ENCODE measurements around the gene DRAM2. TPM values are rescaled to one million over a fixed set of nuclear protein-coding genes. Genes with fewer than 3 reads are reported as not detected.

The DRAM2 gene
- 66.3 and 71.9 TPM in 2 replicates for total RNA-seq (2012; rRNA removed)
- 25.2 and 31.4 TPM in 2 replicates for polyA plus RNA-seq (2012; rRNA removed)
- 7.7 and 15.0 TPM in 2 replicates for polyA plus RNA-seq (2012; cell fraction: cytosol; rRNA removed)
- 3.3 and 30.7 TPM in 2 replicates for polyA plus RNA-seq (2012; cell fraction: nucleus; rRNA removed; ENCODE audit: low replicate concordance)
- percentile 80 among the genes with signal in this experiment for Bru-seq, nascent RNA
- percentile 79 among the genes with signal in this experiment for BruChase-seq, experiment 1, labeled RNA remaining after a 6-hour chase
- percentile 86 among the genes with signal in this experiment for BruChase-seq, experiment 2, labeled RNA remaining after a 2-hour chase
- long read RNA-seq, partial matches to known transcripts: 2 of 30 reads
- long read RNA-seq, other reads (novel, unspliced or antisense): 28 of 30 reads

DNA sequence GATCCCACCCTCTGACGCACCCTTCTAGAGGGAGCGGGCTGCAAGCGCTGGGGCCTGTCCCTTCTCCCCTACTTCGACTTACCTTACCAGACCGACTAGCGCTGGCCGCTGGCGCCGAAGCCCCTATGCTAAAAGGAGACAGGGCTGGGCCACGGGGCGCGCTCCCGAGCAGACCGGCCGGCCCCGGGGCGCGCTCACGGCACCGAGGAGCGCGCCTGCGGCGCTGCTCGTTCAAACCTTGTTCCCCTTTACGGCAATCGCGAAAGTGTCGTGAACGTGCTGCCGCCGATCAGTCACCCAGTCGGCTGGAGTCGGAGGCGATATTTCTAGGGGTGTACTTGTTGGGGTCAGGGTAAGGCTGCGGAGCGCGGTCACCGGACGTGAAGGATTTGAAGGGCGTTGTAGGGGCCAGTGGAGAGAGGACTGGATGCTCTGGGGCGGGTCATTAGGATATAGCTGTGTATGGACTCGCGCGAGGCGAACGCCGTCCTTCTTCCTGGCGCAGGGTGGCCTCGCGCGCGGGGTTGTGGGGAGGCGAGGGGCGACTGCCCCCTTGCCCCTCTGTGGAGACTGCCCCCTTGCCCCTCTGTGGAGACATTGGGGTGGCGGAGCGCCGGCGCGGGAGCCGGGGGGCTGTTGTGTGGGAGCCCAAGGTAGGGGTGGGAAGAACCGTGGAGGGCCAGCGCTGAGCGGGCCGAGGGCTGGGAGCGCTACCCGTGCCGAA is at the start of gene DRAM2, which contains the start of gene CEPT1:
DRAM2 (minus strand) TSS at position 138 of the 724 bp plus-strand sequence. CDS start 8,539 bp downstream, outside the sequence.
CEPT1 (plus strand) TSS at position 268 of the 724 bp plus-strand sequence. CDS start 7,492 bp downstream, outside the sequence.
- 0% methylated on average over 28 of the region's 68 CpGs; no CpG with 5 or more reads in 1 of the 2 experiments for WGBS, 2 experiments (ENCODE audit: extremely low coverage in 2 of 2, insufficient read length in 1 of 2)
- CTCF ChIA-PET: no interaction called here

More for the DNA sequence above, at the start of gene DRAM2, which contains the start of gene CEPT1:
- Histone ChIP-seq H3K9ac (ENCODE audit: low read depth, low read length) (peak within 1 kb of the TSS; percentile 96), H3K23ac (ENCODE audit: low read depth, low read length) (peak within 1 kb of the TSS; percentile 99), H3K9me3 (ENCODE audit: control insufficient read depth, insufficient read depth, low read length) (no peaks in the 10 kb centered on the region), H4K20me1 (ENCODE audit: insufficient read depth, low read length) (0 out of 2 replicates have a peak, but pooled peaks cover 6% of the 10 kb centered on the region), H4K5ac (ENCODE audit: low read depth, low read length) (peak within 1 kb of the TSS; percentile 89), H3K4me1 (ENCODE audit: control insufficient read depth, insufficient read depth, low read length) (peaks cover 2% of the 10 kb centered on the region), H2BK5ac (ENCODE audit: low read depth, low read length, poor library complexity, severe bottlenecking) (peak within 1 kb of the TSS; percentile 96), H2BK120ac (ENCODE audit: low read depth, low read length) (peak within 1 kb of the TSS; percentile 79), H2BK15ac (ENCODE audit: low read depth, low read length) (peak within 1 kb of the TSS; percentile 38; the same call in 2 of the 3 replicates), H3K36me3 (ENCODE audit: control insufficient read depth, insufficient read depth, low read length) (peaks cover under 1% of the 10 kb centered on the region; the same call in 1 of the 2 replicates), H3K27me3 (ENCODE audit: control insufficient read depth, insufficient read depth, low read length) (no peaks in the 10 kb centered on the region), H2BK20ac (ENCODE audit: low read depth, low read length) (peak within 1 kb of the TSS; percentile 69), H3K79me1 (ENCODE audit: low read depth in 1 of 2, low read length in 2 of 2) (peaks cover 3 to 44% of the 10 kb centered on the region in 2 experiments; a peak in 2 of 4 replicates), H4K91ac (ENCODE audit: insufficient read depth, low read depth, low read length) (peak within 1 kb of the TSS; percentile 92), H3K4me2 (ENCODE audit: low read depth, low read length) (peak within 1 kb of the TSS; percentile 94), H3K4me3 (ENCODE audit: insufficient read depth, low read depth, low read length) (peak within 1 kb of the TSS; percentile 77), H3K14ac (replicated peaks; ENCODE audit: low read depth, low read length) (peak within 1 kb of the TSS; percentile 98), H2AK9ac (replicated peaks; ENCODE audit: low read depth, low read length, poor library complexity) (peak within 1 kb of the TSS; percentile 63), H2AK5ac (ENCODE audit: low read depth, low read length) (peak within 1 kb of the TSS; percentile 36; the same call in 1 of the 2 replicates), H3K27ac (ENCODE audit: insufficient read depth, low read length) (peak within 1 kb of the TSS; percentile 88), H2AFZ (replicated peaks; ENCODE audit: low read length, poor library complexity) (peak within 1 kb of the TSS; percentile 100), H4K8ac (ENCODE audit: low read depth in 2 of 2, low read length in 2 of 2) (peak within 1 kb of the TSS; percentile 43 to 95), H3K9me1 (ENCODE audit: insufficient read depth, low read length) (no peaks in the 10 kb centered on the region), H3K18ac (ENCODE audit: low read depth, low read length) (peak within 1 kb of the TSS; percentile 95), H3K4ac (ENCODE audit: low read depth, low read length) (peak within 1 kb of the TSS; percentile 93), H3K56ac (ENCODE audit: extremely low read depth, insufficient read depth, low read length) (peak within 1 kb of the TSS; percentile 93)
- in situ Hi-C loops (cut with MboI; ENCODE audit: low sequenced_read_pairs): no loop called here
- DNase-seq: peak; percentile 96
- POLR2A ChIA-PET (ENCODE audit: unreplicated experiment): no interaction called here
- dilution Hi-C loops (cut with HindIII; ENCODE audit: low sequenced_read_pairs, unreplicated experiment): no loop called here
- peak; percentile 87 for ATAC-seq (ENCODE audit: low read depth)
- TF ChIP-seq CHD1 (IDR thresholded peaks at IDR 0.05; ENCODE audit: low read depth, low read length) (no peak), MXI1 (IDR thresholded peaks at IDR 0.05; ENCODE audit: borderline replicate concordance, low read depth, low read length) (peak; percentile 40; the same call in 1 of the 2 replicates), NFE2L2 (IDR thresholded peaks at IDR 0.05; ENCODE audit: low read depth, low read length) (no peak), MAFK (IDR thresholded peaks at IDR 0.05; ENCODE audit: low read depth, low read length) (no peak)
- TF ChIP-seq, protein P1, sequence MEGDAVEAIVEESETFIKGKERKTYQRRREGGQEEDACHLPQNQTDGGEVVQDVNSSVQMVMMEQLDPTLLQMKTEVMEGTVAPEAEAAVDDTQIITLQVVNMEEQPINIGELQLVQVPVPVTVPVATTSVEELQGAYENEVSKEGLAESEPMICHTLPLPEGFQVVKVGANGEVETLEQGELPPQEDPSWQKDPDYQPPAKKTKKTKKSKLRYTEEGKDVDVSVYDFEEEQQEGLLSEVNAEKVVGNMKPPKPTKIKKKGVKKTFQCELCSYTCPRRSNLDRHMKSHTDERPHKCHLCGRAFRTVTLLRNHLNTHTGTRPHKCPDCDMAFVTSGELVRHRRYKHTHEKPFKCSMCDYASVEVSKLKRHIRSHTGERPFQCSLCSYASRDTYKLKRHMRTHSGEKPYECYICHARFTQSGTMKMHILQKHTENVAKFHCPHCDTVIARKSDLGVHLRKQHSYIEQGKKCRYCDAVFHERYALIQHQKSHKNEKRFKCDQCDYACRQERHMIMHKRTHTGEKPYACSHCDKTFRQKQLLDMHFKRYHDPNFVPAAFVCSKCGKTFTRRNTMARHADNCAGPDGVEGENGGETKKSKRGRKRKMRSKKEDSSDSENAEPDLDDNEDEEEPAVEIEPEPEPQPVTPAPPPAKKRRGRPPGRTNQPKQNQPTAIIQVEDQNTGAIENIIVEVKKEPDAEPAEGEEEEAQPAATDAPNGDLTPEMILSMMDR (conservative IDR thresholded peaks at IDR 0.05; ENCODE audit: low read depth, low read length): no peak
- intact Hi-C loops (cut with micrococcal nuclease): loop anchor here (2.0 to 10.0 kb wide), 5 partner anchors 21 to 205 kb away; no protein-coding TSS in a partner anchor
- BruUV-seq (replicated peaks): no TSS peak
